ENCODE data around the gene NR2E3.

NR2E3 gene

GRCh38 chr15:71791975-71792374, 18.4 kb upstream of the NR2E3 start:
- DNase-seq (ENCODE audit: low read depth in 3 of 3) = no peak

GRCh38 chr15:71792521-71792920, 17.8 kb upstream of the NR2E3 start:
- DNase-seq (ENCODE audit: low read depth in 3 of 3) = no peak

GRCh38 chr15:71798641-71799040, 11.7 kb upstream of the NR2E3 start:
- DNase-seq (ENCODE audit: low read depth in 3 of 3) = no peak

GRCh38 chr15:71800190-71800589, 10.2 kb upstream of the NR2E3 start:
- no peak for DNase-seq (ENCODE audit: low read depth in 3 of 3)

- DNase-seq (ENCODE audit: low read depth in 3 of 3) = no peak
Measured at GRCh38 chr15:71800835-71801745, 9.3 kb upstream of the NR2E3 start.

GRCh38 chr15:71801935-71802655, 8.3 kb upstream of the NR2E3 start:
- no peak for DNase-seq (ENCODE audit: low read depth in 3 of 3)

- peak in 1 of 3 experiments; percentile 41 for DNase-seq (ENCODE audit: low read depth in 3 of 3)
Measured at GRCh38 chr15:71802770-71803169, 7.6 kb upstream of the NR2E3 start.

- no peak for DNase-seq (ENCODE audit: low read depth in 3 of 3)
Measured at GRCh38 chr15:71804226-71804625, 6.1 kb upstream of the NR2E3 start.

GRCh38 chr15:71804695-71805470, 5.5 kb upstream of the NR2E3 start:
- DNase-seq (ENCODE audit: low read depth in 3 of 3) = no peak

GRCh38 chr15:71806452-71806931, 3.9 kb upstream of the NR2E3 start:
- DNase-seq (ENCODE audit: low read depth in 3 of 3) = no peak

- DNase-seq (ENCODE audit: low read depth in 3 of 3) = no peak
Measured at GRCh38 chr15:71807125-71807629, 3.2 kb upstream of the NR2E3 start.

- DNase-seq (ENCODE audit: low read depth in 3 of 3) = no peak
Measured at GRCh38 chr15:71807691-71808091, 2.7 kb upstream of the NR2E3 start.

GRCh38 chr15:71808311-71809020, 1.9 kb upstream of the NR2E3 start:
- DNase-seq (ENCODE audit: low read depth in 3 of 3) = no peak

GRCh38 chr15:71809346-71809745, 1.0 kb upstream of the NR2E3 start:
- DNase-seq (ENCODE audit: low read depth in 3 of 3) = no peak

GRCh38 chr15:71811036-71811736, 832 bp downstream of the NR2E3 start:
- DNase-seq (ENCODE audit: low read depth in 3 of 3) = no peak

GRCh38 chr15:71811752-71812735, 1.7 kb downstream of the NR2E3 start:
- DNase-seq (ENCODE audit: low read depth in 3 of 3) = no peak

GRCh38 chr15:71812966-71813722, 2.8 kb downstream of the NR2E3 start:
- DNase-seq (ENCODE audit: low read depth in 3 of 3) = no peak

- no peak for DNase-seq (ENCODE audit: low read depth in 3 of 3)
Measured at GRCh38 chr15:71813723-71814470, 3.5 kb downstream of the NR2E3 start.
